Esophagus squamous epithelium (tissue), 5 donors: ENCODE measurements around the gene OBP2B. TPM values are rescaled to one million over a fixed set of nuclear protein-coding genes. Genes with fewer than 3 reads are reported as not detected.
A peak's percentile ranks its signal among the peaks of the same experiment; 100 is the strongest.

ENCODE experiments used
- DNase-seq: peaks from one replicate; lab custom pipeline; 2025; lab: John Stamatoyannopoulos, UW
- H3K27ac ChIP-seq, 4 donors: fragments of 200-600 bp; sonication (generic); one replicate each; pipeline ENCODE4 v1.5.1; 2016 to 2019; ENCODE audit warnings: mild to moderate bottlenecking in 1 of 4
- H3K27me3 ChIP-seq, 4 donors: fragments of 200-600 bp; sonication (generic); 1 replicate in 3 of 4; 2 replicates in 1 of 4; pipeline versions ENCODE4 v1.5.1 to v1.6.0; 2017 to 2021; ENCODE audit warnings: antibody characterized with exemption in 1 of 4
- H3K36me3 ChIP-seq, 3 donors: fragments of 200-600 bp; sonication (generic); one replicate each; pipeline ENCODE4 v1.5.1; 2016 to 2019
- H3K4me1 ChIP-seq, 3 donors: fragments of 200-600 bp; sonication (generic); one replicate each; pipeline ENCODE4 v1.5.1; 2017 to 2019
- H3K4me3 ChIP-seq, 4 donors: fragments of 200-600 bp; sonication (generic); 1 replicate in 3 of 4; 2 replicates in 1 of 4; pipeline ENCODE4 v1.5.1; 2016 to 2019; ENCODE audit warnings: mild to moderate bottlenecking in 2 of 4, moderate library complexity in 1 of 4
- H3K9me3 ChIP-seq, 3 donors: fragments of 200-600 bp; sonication (generic); one replicate each; pipeline ENCODE4 v1.5.1; 2016 to 2019
- CTCF ChIP-seq, 6 experiments: fragments of 450-650 bp in 4 of 6; fragments of 200-600 bp in 2 of 6; sonication (generic) in 2 of 6; IDR thresholded peaks; one replicate each; pipeline ENCODE4 v1.5.1; 2016 to 2019; ENCODE audit warnings: antibody characterized with exemption in 6 of 6, mild to moderate bottlenecking in 4 of 6, moderate library complexity in 4 of 6
- POLR2A ChIP-seq, 4 donors: fragments of 450-650 bp; IDR thresholded peaks; one replicate each; pipeline ENCODE4 v1.6.1; 2017; ENCODE audit warnings: antibody characterized with exemption in 4 of 4, mild to moderate bottlenecking in 4 of 4, moderate library complexity in 3 of 4
- WGBS, 2 donors: methylation state at CpG; one replicate each; pipeline ENCODE4 v1.1.5; 2018; 5-methylcytosine and 5-hydroxymethylcytosine counted together
- intact Hi-C: fragments of 100-400 bp; cut with DNase I; formaldehyde crosslinking; loops from one replicate; pipeline ENCODE4 v1.15.0; 2022
- total RNA-seq, 4 donors: library from RNA; depleted of rRNA; stranded (reverse); fragments of >200 nt; gene quantifications; one replicate each; pipeline ENCODE4 v1.1.0, GENCODE V29; 2016
- donor health status: DM: yes; HTN: yes; CAD: no.

Gene OBP2B
- total RNA-seq, 4 donors from 2014 or later: not detected

- WGBS, 2 donors: 57 to 70% methylated on average over 10 to 13 of the region's 13 CpGs
- no peak overlapping the region for H3K27ac ChIP-seq
- no peak for DNase-seq
Measured at GRCh38 chr9:133201424-133202144, 7.5 kb downstream of the OBP2B start.

GRCh38 chr9:133200631-133201030, 8.4 kb downstream of the OBP2B start:
- Histone ChIP-seq H3K27ac (no peak overlapping the region), H3K27me3 (peaks cover 0 to 58% (median 0%) of the 10 kb centered on the region in 4 donors), H3K4me1 (no peaks in the 10 kb centered on the region), H3K36me3 (no peaks in the 10 kb centered on the region), H3K4me3 (no peak overlapping the region), H3K9me3 (no peaks in the 10 kb centered on the region)
- WGBS, 2 donors: 80 to 83% methylated on average over 17 of the region's 17 CpGs
- intact Hi-C loops: no loop called here
- TF ChIP-seq POLR2A (IDR thresholded peaks at IDR 0.05) (no peak), CTCF (IDR thresholded peaks at IDR 0.05) (no peak)
- DNase-seq: no peak

More at GRCh38 chr9:133201424-133202144, 7.5 kb downstream of the OBP2B start:
- Histone ChIP-seq H3K4me1 (no peaks in the 10 kb centered on the region), H3K27me3 (peaks cover 0 to 61% (median 0%) of the 10 kb centered on the region in 4 donors), H3K36me3 (no peaks in the 10 kb centered on the region), H3K9me3 (no peaks in the 10 kb centered on the region), H3K4me3 (no peak overlapping the region)
- TF ChIP-seq CTCF (IDR thresholded peaks at IDR 0.05) (no peak), POLR2A (IDR thresholded peaks at IDR 0.05) (no peak)
- intact Hi-C loops: no loop called here

- peak overlapping the region in 1 of 4 donors; percentile 36 for H3K27ac ChIP-seq
- H3K9me3 ChIP-seq: peaks cover 0 to 6% (median 4%) of the 10 kb centered on the region in 3 donors
- DNase-seq: no peak
- peak overlapping the region; percentile 25 to 49 (median 41) for H3K4me3 ChIP-seq
- H3K4me1 ChIP-seq: no peaks in the 10 kb centered on the region
- intact Hi-C loops: no loop called here
- no peak for TF ChIP-seq CTCF (IDR thresholded peaks at IDR 0.05)
- TF ChIP-seq POLR2A (IDR thresholded peaks at IDR 0.05): no peak
- H3K27me3 ChIP-seq: peaks cover 0 to 55% (median 0%) of the 10 kb centered on the region in 4 donors
- H3K36me3 ChIP-seq: no peaks in the 10 kb centered on the region
- WGBS, 2 donors: 58 to 60% methylated on average over 17 to 28 of the region's 44 CpGs
Measured at GRCh38 chr9:133199648-133200321, 9.3 kb downstream of the OBP2B start.

- no peak overlapping the region for H3K4me3 ChIP-seq
- H3K27me3 ChIP-seq: peaks cover 0 to 42% (median 0%) of the 10 kb centered on the region in 4 donors
- intact Hi-C loops: no loop called here
- TF ChIP-seq POLR2A (IDR thresholded peaks at IDR 0.05) (no peak), CTCF (IDR thresholded peaks at IDR 0.05) (no peak)
- H3K9me3 ChIP-seq: peaks cover 0 to 8% (median 4%) of the 10 kb centered on the region in 3 donors
- H3K36me3 ChIP-seq: no peaks in the 10 kb centered on the region
- H3K27ac ChIP-seq: no peak overlapping the region
- no peak for DNase-seq
- H3K4me1 ChIP-seq: no peaks in the 10 kb centered on the region
Measured at GRCh38 chr9:133195029-133195428, 14.0 kb downstream of the OBP2B start.

GRCh38 chr9:133194597-133194996, 14.5 kb downstream of the OBP2B start:
- Histone ChIP-seq H3K4me3 (no peak overlapping the region), H3K27ac (no peak overlapping the region), H3K9me3 (peaks cover 0 to 8% (median 4%) of the 10 kb centered on the region in 3 donors), H3K4me1 (no peaks in the 10 kb centered on the region), H3K36me3 (no peaks in the 10 kb centered on the region), H3K27me3 (peaks cover 0 to 41% (median 0%) of the 10 kb centered on the region in 4 donors)
- no peak for DNase-seq
- intact Hi-C loops: no loop called here
- TF ChIP-seq CTCF (IDR thresholded peaks at IDR 0.05) (no peak), POLR2A (IDR thresholded peaks at IDR 0.05) (no peak)
- WGBS, 2 donors: 75 to 81% methylated on average over 4 of the region's 4 CpGs
